Activated CD8-positive, alpha-beta memory T cell treated with anti-CD3 and anti-CD28 coated beads, Interleukin-2, amount 50 U/mL, for 4 hours (primary cell): ENCODE measurements around the gene NEK8.
A peak's percentile ranks its signal among the peaks of the same experiment; 100 is the strongest.

Experiments
- DNase-seq: peaks from one replicate; pipeline ENCODE4 v3.0.0-alpha.2; 2020

Gene NEK8

DNA sequence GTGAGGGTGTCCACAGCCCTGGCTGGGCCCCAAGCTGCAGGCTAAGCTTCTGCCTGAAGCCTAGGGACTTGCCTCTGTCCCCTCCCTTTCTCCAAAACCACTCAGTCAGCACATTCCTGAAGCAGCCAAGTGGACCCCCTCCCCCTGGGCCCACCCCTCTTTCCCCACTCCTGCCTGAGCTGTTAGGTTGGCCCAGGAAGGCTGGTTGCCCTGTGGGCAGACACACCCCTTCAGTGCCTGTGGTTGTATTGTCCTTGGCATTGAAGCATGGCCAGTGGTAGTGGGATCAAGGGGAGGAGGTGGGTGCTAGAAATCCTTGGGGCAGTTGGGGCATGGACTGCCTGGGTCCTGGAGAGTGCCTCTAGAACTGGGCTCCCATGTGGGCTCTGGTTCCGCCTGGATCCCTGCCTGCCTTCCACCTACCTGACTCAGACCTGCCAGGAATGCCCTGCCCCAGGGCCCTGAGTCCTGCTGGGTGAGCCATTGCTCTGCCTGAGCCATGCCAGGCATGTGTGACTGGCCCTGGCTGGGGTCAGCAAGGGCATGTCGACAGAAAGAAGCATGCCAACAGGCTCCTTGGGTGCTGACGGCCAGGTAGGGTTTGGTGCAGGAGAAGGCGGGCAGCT, 17.3 kb downstream of the NEK8 start:
- no peak for DNase-seq

DNA sequence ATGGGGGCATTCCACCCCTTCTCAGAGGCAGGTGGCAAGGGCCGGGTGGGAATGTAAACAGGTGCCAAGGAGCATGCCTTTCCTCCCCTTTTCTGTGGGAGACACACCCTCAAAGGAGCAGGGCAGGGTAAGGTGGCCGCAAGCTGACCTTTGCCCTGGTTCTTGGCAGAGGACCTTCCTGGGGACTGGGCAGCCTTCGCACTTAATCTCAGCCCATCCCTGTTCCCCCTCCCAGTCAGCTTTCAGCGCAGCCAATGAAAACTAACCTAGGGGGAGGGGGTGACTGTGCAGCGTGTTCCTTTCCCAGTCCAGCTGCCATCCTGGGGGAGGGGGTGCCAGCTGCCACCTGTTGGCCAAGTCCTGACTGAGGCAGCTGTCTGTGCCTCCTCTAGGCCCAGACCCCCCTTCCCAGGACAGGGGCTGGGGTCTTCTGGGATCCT, 18.0 kb downstream of the NEK8 start:
- DNase-seq, result no peak

DNA sequence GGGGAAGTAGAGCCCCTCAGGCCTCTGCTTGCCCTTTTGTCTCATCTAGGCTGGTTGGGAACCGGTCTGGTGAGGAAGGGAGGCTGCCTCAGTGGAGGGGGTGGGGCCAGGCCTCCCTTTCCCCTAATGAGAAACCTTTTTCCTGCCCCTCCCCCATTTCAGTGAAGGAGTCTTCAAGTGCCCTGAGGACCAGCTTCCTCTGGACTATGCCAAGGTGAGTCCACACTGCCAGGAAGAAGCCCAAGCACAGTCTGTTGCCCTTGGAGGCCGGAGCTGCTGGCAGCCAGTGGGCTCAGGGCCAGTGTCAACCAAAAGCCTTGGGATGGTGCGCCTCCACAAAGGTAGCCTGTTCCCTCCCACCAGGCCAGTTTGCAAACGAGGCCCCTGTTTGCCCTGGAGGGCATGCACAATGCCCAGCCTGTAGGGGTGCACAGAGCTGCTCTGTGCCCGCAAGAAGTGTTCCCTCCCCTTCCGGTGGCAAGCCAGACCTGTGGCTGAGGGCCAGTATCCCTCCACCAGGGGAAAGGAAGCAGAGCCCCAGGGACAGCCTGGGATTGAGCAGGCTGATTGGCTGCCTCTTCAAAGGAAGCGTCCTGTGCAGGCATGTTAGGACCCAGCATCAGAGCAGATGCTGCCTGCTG, 18.6 kb downstream of the NEK8 start:
- no peak for DNase-seq

DNA sequence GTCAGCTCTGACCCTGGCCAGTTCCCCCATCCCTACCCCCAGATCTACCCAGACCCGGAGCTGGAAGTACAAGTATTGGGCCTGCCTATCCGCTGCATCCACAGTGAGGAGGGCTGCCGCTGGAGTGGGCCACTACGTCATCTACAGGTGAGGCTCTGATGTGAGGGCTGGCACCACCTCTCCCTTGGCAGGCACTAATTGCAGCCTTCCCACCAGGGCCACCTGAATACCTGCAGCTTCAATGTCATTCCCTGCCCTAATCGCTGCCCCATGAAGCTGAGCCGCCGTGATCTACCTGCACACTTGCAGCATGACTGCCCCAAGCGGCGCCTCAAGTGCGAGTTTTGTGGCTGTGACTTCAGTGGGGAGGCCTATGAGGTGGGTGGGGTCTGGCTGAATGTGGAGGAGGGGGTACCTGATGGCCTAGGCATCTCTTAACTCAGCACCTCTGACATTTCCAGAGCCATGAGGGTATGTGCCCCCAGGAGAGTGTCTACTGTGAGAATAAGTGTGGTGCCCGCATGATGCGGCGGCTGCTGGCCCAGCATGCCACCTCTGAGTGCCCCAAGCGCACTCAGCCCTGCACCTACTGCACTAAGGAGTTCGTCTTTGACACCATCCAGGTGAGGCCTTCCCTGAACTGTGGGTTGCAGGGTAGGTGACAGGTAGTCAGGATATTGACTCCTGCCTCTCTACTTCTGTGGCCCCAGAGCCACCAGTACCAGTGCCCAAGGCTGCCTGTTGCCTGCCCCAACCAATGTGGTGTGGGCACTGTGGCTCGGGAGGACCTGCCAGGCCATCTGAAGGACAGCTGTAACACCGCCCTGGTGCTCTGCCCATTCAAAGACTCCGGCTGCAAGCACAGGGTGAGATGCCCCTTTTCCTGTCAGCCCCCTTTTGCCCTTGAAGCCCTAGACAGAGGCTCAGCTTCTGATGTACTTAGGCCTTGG, 19.5 kb downstream of the NEK8 start:
- DNase-seq, result no peak

DNA sequence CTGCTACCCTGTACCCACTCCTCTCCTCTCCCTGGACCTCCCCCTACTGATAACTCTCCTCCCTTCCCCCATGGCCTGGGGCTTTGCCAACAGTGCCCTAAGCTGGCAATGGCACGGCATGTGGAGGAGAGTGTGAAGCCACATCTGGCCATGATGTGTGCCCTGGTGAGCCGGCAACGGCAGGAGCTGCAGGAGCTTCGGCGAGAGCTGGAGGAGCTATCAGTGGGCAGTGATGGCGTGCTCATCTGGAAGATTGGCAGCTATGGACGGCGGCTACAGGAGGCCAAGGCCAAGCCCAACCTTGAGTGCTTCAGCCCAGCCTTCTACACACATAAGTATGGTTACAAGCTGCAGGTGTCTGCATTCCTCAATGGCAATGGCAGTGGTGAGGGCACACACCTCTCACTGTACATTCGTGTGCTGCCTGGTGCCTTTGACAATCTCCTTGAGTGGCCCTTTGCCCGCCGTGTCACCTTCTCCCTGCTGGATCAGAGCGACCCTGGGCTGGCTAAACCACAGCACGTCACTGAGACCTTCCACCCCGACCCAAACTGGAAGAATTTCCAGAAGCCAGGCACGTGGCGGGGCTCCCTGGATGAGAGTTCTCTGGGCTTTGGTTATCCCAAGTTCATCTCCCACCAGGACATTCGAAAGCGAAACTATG, 20.4 kb downstream of the NEK8 start:
- DNase-seq, result no peak

DNA sequence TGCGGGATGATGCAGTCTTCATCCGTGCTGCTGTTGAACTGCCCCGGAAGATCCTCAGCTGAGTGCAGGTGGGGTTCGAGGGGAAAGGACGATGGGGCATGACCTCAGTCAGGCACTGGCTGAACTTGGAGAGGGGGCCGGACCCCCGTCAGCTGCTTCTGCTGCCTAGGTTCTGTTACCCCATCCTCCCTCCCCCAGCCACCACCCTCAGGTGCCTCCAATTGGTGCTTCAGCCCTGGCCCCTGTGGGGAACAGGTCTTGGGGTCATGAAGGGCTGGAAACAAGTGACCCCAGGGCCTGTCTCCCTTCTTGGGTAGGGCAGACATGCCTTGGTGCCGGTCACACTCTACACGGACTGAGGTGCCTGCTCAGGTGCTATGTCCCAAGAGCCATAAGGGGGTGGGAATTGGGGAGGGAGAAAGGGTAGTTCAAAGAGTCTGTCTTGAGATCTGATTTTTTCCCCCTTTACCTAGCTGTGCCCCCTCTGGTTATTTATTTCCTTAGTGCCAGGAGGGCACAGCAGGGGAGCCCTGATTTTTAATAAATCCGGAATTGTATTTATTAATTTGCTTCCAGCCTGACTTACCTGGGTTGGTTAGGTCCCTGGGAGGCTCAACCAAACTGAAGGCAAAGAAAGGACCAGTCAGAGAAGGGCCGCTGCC, 21.1 kb downstream of the NEK8 start:
- no peak for DNase-seq

DNA sequence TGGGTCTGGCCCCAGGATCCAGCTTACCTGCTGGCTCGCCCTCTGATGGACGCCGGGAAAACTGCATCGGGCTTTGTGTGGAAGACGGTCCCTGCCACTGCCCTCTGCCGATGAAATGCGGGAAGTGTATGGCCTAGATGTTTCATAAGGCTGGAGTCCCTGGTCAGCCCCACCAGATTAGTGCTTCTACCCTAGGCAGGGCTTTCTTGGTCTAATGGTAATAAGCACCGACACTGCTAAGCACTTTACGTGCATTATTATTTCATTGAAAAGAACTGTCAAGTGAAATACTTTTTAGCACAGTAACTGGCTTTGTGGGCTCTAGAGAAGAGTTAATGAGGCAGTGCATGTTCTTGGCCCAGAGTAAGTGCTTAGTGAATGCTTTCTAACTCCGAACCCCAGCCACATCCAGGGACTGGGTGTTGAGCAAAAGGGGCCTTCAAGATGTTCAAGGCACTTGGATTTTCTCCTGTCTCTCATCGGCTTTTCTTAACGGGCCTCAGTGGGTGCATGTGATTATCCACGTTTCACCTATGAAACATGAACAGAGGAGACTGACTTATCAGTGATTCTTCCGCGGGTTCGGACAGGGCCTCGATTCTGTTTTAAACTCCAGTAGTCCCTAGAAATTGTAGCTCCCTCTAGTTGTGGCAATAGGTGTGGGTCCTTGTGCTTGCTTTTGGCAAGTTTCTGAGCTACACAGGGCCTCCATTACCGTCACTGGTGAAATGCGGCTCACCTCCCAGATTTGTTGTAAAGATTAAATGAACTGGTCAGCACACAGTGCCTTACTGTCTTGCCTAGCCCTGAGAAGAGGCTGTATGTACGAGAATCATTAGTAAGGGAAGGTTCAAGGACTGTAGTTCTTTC, 21.8 kb downstream of the NEK8 start:
- peak; percentile 88 for DNase-seq

DNA sequence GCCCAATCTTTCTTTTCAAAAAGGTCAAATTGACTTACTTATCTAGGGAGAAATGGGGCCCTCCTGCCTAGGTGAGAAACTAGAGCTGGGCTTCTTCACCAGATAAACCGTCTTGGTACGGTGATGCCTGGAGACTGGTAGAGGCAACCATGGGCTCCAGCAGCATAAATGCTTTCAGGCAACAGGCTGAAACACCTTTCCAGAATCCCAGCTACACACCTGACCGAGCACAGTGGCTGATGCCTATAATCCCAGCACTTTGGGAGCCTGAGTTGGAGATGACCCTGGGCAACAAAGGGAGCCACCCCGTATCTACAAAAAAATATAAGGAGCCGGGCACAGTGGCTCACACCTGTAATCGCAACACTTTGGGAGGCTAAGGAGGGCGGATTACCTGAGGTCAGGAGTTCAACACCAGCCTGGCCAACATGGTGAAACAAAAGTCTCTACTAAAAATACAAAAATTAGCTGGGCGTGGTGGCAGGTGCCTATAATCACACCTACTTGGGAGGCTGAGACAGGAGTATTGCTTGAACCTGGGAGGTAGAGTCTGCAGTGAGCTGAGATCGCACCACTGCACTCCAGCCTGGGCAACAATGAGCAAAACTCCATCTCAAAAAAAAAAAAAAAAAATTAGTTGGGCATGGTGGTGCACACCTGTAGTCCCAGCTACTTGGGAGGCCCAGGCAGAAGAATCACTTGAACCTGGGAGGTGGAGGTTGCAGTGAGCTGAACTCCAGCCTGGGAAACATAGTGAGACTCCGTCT, 23.2 kb downstream of the NEK8 start:
- DNase-seq, result no peak

DNA sequence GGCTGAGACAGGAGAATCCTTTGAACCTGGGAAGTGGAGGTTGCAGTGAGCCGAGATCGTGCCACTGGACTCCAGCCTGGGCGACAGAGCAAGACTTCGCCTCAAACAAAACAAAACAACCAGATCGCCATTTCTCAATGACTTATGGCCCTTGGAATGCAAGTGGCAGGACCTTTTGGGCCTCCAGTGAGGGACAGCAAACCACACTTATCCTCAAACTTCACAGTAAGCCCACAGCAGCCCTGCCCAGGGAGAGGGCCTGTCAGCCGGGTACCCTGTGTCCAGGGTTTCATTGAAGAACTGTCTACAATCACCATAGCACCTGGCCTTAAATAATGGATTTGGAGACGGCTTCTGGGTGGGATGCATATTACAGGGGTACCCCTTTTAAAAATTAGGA, 26.9 kb downstream of the NEK8 start:
- no peak for DNase-seq

DNA sequence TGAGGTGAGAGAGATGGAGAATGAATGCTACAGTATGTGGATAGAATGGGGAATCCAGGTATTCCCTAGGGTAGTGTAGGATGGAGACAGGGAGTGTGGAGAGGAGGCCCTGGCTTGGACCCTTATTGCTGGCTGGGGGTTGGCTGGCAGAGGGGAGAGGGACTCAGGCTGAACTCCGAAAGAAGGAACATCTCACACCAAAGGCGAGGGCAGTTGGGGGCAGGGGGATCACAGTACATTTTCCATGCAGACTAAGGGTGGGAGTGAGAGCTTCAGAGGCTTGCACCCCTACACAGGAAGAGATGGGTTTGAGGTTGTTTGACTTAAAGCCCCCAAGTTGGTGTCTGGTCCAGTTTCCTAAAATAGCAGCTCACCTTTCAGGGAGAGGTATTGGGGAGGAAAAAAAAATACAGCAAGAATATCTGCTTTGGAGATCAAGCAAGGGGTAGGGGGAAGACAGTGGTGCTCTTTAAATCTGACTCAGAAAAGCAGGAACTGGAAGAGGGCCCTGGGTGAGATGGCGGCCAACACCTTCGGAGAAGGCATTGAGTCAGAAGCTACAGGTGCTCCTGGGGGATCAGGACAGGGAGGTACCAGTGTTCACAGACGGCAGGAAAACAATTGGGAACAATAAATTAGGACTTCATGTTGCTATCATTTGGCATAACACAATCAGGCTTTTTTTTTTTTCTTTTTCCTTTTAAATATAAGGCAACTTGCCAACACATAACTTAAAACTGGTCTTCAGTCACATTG, 27.6 kb downstream of the NEK8 start:
- no peak for DNase-seq

DNA sequence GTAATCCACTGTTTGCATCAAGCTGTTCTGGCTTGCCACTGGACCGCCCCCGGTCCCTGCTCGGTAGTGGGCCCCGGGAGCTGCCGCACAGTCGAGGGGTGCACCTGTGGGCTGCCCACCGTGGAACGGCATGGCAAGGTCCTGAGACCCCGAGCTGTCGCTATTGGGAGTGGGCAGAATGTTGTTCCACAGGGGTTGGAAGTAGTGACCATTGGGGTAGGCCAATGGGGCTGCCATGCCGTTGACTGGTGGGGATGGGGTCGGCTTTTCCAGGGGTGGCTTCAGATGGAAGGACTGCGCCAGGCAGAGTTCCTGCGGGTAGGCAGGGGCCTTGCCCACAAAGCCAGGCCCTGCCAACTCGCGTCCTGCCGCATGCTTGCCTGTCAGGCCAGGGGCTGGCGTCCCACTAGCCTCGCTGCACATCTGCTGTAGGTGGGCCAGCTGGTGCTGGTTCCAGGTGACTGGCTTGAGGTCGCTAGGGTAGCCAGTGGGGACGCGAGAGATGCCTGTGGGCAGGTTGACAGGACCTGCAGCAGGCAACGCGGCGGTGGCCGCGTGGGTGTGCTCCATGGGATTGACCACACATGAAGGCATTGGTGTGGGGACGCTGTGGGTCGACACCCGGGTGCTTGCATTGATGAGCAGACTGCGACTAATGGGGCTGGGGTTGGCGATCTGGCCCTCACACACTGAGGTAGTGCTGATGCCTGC, 30.0 kb downstream of the NEK8 start:
- DNase-seq, result no peak

DNA sequence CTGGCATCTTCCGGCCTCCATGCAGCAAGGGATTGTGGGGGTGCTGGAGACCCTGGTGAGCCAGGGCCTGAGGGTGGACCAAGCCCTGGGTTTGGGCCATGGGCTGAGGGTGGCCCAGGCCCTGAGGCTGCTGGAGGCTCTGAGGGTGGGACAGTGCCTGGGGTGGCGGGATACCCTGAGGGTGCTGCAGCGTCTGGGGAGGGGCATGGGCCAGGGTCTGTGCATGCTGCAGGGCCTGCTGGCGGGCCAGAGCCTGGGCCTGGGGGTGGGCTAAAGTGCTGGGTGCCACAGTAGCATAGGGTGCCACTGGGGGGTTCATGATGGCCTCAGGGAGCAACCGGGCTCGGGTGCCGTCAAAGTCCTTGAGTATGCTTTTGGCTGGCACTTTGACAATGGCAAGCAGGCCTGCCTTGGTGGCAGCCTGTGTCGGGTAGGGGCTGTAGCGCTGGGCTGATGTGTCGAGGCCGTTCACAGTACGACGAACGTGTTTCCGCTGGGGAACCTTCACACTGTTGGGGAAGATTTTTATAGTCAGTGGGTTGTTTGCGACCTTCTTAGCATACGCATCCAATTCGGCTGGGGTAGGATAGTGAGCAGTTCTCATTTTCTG, 30.8 kb downstream of the NEK8 start:
- DNase-seq, result no peak

DNA sequence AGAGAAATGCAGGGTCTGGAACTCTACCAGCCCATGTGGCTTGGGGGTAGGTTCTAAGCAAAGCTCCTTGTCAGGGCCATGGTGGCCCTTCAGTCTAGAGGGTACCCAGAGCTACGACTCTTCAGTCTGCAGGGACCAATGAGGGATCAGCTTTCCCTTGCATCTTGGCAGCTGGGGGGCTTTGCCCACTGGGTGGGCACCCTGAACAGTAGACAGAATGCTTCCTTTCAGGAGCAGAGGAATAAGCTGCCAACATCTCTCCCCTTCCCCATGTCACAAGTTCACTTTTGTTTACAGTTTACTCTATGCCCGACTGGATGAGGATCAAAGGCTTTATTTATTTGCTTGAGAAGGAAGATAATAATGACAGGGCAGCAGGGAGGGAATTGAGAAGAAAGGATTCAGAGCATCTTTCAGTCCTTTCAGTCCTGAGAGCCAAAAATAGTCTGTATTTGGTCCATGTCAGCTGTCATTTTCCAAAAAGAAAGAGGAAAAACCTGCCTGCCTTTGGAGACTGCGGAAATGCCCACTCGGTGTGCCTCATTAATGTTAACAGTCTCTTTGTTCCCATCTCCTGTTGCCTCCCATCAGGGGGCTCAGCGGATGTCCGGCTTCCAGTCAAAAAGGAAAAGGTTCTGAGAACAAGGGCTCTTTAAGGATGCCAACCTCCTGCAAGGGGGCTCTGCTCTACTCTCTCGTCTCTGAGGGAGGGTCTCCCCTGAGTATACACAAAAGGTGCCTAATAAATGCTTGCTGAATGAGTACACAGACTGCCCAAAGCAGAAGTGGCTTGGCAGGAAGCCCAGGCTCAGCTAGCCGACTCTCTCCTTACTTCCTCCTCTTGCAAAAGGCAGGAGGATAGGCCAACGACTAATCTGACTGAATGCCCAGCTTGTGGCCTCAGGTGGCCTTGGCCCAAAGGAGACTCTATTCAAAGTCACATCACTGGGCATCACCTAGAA, 32.3 kb downstream of the NEK8 start:
- no peak for DNase-seq

DNA sequence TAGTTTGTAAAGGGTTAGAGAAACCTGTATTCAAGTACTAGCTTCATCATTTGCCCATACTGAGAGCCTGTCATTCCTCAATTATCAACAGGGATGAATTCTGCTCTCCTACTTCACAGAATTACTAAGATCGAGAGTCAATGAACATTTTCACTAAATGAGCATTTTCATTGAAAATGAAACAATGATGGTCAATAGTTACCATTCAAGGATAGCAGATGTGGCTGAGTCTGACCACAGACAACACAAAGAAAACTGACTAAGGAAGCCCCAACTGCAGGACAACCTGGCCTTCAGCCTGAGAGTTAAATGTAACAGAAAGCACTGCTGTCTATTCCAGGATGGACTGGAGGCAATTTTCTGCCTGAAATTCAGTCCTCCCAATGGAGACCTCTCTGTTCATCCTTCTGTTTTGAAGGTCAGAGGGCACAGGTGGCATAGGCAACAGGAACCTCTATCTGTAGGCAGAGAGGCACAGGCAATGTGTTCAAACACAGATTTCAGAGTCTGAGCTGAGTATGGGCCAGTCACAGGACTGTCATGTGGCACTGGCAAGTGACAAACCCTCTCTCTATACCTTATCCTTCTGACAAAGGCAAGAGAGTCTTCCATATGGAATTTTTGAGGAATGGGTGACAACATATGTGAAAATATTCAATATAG, 34.7 kb downstream of the NEK8 start:
- no peak for DNase-seq

DNA sequence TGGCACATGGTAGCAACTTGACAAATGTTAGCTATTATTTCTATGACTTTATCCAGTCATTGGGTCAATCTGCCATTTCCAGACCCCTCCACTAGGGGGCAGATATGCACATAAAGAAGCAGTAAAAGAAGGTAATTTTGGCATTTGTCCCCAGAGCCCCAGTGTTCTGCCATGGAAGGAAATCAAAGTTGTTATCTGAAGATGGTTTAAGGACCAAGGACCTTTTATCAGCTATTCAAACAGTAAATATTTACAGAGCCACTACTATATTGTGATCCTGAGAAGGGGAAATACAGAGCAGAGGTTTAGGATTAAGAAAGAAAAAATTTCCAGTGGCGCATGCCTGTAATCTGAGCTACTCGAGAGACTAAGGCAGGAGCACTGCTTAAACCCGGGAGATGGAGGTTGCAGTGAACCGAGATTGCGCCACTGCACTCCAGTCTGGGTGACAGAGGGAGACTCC, 35.2 kb downstream of the NEK8 start:
- DNase-seq, result peak; percentile 81

DNA sequence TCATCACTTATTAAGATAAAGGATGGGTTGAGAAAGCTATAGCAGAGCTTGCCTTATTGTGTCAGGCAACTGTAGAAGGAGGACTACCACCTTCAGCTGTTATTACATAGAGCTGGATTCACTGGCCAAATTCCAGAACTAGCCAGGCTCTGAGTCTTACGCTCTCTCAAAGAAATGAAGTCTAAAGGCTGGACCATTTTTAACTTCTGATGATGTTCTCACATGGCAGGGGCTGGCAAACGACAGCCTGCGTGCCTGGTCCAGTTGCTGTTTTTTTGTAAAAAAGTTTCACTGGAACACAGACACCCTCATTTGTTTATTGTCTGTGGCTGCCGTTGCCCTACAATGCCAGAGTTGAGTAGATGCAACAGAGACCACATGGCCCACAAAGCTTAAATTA, 36.5 kb downstream of the NEK8 start:
- no peak for DNase-seq

DNA sequence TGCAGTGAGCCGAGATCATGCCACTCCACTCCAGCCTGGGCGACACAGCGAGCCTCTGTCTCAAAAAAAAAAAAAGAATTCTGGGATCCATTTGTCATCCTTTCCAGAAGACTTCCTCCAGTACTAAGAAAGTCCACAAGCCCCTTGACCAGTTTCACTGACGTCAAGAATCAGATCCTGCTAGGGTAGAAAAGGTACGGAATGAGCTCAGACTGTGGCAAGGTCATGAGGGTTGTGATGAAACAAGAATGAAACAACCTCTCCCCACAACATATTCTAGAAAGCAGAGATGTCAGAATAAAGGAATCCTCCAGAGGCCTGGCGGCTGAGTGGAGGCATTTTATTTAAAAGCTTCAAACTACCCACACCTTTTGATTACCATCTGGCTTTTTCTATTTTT, 45.1 kb downstream of the NEK8 start:
- DNase-seq, result no peak
